Adrenal gland (tissue), 5 donors: ENCODE data around the gene PGPEP1.

Experiments
- POLR2A ChIP-seq, 2 donors: fragments of 450-650 bp; IDR thresholded peaks; one replicate each; pipeline ENCODE4 v1.6.1; 2017; ENCODE audit warnings: antibody characterized with exemption in 2 of 2, mild to moderate bottlenecking in 2 of 2, moderate library complexity in 1 of 2
- TF ChIP-seq, protein P1 (sequence below), 6 experiments: fragments of 450-650 bp in 4 of 6; fragments of 200-600 bp in 2 of 6; sonication (generic) in 1 of 6; IDR thresholded peaks; 1 replicate in 5 of 6; 2 replicates in 1 of 6; pipeline versions ENCODE4 v1.5.1 to v1.8.0; 2016 to 2021; ENCODE audit warnings: antibody characterized with exemption in 6 of 6, mild to moderate bottlenecking in 2 of 6, moderate library complexity in 1 of 6
- donor health status: DM: no; HTN: no; CAD: no.

DNA sequence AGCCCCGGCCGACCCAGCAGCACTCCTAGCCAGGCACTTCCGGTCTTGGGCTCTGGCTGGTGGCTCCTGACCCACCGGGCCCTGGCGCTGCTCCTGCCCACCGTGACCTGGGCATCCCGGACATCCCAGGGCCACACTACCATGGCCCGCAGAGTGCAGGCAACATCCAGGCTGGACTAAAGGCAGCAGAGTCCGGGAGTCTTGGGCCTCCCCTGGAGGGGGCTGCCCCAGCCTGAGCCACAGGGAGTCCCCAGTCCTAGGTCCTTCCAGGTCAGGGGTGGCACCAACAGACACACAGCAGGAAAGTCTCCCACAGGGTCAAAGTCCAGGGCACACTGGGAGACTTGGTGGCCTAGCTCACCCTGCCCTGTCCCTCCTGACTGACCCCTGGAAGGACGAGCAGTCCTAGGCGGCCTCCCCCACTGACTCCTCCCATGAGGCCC is 28.3 kb upstream of the PGPEP1 start:
- TF ChIP-seq, protein P1, sequence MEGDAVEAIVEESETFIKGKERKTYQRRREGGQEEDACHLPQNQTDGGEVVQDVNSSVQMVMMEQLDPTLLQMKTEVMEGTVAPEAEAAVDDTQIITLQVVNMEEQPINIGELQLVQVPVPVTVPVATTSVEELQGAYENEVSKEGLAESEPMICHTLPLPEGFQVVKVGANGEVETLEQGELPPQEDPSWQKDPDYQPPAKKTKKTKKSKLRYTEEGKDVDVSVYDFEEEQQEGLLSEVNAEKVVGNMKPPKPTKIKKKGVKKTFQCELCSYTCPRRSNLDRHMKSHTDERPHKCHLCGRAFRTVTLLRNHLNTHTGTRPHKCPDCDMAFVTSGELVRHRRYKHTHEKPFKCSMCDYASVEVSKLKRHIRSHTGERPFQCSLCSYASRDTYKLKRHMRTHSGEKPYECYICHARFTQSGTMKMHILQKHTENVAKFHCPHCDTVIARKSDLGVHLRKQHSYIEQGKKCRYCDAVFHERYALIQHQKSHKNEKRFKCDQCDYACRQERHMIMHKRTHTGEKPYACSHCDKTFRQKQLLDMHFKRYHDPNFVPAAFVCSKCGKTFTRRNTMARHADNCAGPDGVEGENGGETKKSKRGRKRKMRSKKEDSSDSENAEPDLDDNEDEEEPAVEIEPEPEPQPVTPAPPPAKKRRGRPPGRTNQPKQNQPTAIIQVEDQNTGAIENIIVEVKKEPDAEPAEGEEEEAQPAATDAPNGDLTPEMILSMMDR (IDR thresholded peaks at IDR 0.05) = no peak
- no peak for TF ChIP-seq POLR2A (IDR thresholded peaks at IDR 0.05)
